Hematopoietic multipotent progenitor cell treated with erythropoietin and hydrocortisone succinate and interleukin-3 and kit ligand, for 17 days (in vitro differentiated cells): ENCODE measurements around the gene EEF1G.
"Not testable (repeated sequence)": the region's sequence is repeated elsewhere in the genome, so short reads cannot be mapped to it uniquely, and the experiment has no call there.

Source experiments
- DNase-seq: peaks from one replicate; pipeline ENCODE4 v3.0.0-alpha.2; 2015; ENCODE audit warnings: low spot score

Gene EEF1G

GRCh38 chr11:62554387-62555167 lies 19.1 kb downstream of the EEF1G start:
- no peak for DNase-seq

GRCh38 chr11:62553839-62554361 lies 19.8 kb downstream of the EEF1G start:
- DNase-seq, result no peak

GRCh38 chr11:62553080-62553838 lies 20.4 kb downstream of the EEF1G start:
- peak; percentile 83 for DNase-seq

- DNase-seq, result no peak
Measured at GRCh38 chr11:62552485-62553079, 21.1 kb downstream of the EEF1G start.

GRCh38 chr11:62550478-62550877 lies 23.2 kb downstream of the EEF1G start:
- DNase-seq, result not testable (repeated sequence)

- no peak for DNase-seq
Measured at GRCh38 chr11:62548545-62549335, 25.0 kb downstream of the EEF1G start.

GRCh38 chr11:62547691-62548281 lies 25.9 kb downstream of the EEF1G start:
- DNase-seq, result no peak

GRCh38 chr11:62546929-62547625 lies 26.6 kb downstream of the EEF1G start:
- DNase-seq, result no peak

- no peak for DNase-seq
Measured at GRCh38 chr11:62546244-62546928, 27.3 kb downstream of the EEF1G start, which contains the start of gene AHNAK. Gene AHNAK, minus strand, starts transcription at chr11:62546806. Its CDS starts 10,708 bp downstream, at chr11:62536098.

GRCh38 chr11:62545437-62546243 lies 28.1 kb downstream of the EEF1G start:
- no peak for DNase-seq

- DNase-seq, result no peak
Measured at GRCh38 chr11:62544581-62545436, 28.9 kb downstream of the EEF1G start.

- DNase-seq, result no peak
Measured at GRCh38 chr11:62543680-62544444, 29.8 kb downstream of the EEF1G start.

- peak; percentile 88 for DNase-seq
Measured at GRCh38 chr11:62542750-62543567, 30.7 kb downstream of the EEF1G start.

GRCh38 chr11:62542111-62542745 lies 31.5 kb downstream of the EEF1G start:
- no peak for DNase-seq

- no peak for DNase-seq
Measured at GRCh38 chr11:62540804-62541701, 32.6 kb downstream of the EEF1G start.
